Measurements from ENCODE around the gene SNX21.

SNX21 gene

GRCh38 chr20:45892049-45892825, 58.6 kb downstream of the SNX21 start:
- TF ChIP-seq CTCF (IDR thresholded peaks at IDR 0.05) = no peak

Data from LNCAP (cell line).